HEK293T (cell line): ENCODE data around the gene TP63.

Source experiments
- BHLHE40 ChIP-seq: fragments of 450-650 bp; IDR thresholded peaks from 2 replicates; pipeline ENCODE4 v1.6.1; 2016; ENCODE audit warnings: mild to moderate bottlenecking, moderate library complexity, borderline replicate concordance
- ELF4 ChIP-seq: fragments of 450-650 bp; IDR thresholded peaks from 2 replicates; pipeline ENCODE4 v1.6.1; 2017; ENCODE audit warnings: antibody characterized with exemption
- FOXA1 ChIP-seq: fragments of 450-650 bp; IDR thresholded peaks from 2 replicates; pipeline ENCODE4 v1.6.1; 2016; ENCODE audit warnings: mild to moderate bottlenecking
- FOXM1 ChIP-seq: fragments of 450-650 bp; IDR thresholded peaks from 2 replicates; pipeline ENCODE4 v1.6.1; 2017; ENCODE audit warnings: mild to moderate bottlenecking, borderline replicate concordance
- HDGF ChIP-seq: fragments of 450-650 bp; IDR thresholded peaks from 2 replicates; pipeline ENCODE4 v1.6.1; 2017; ENCODE audit warnings: antibody characterized with exemption, borderline replicate concordance
- L3MBTL2 ChIP-seq: fragments of 450-650 bp; conservative IDR thresholded peaks from 2 replicates; pipeline ENCODE4 v1.6.1; 2016; ENCODE audit warnings: mild to moderate bottlenecking
- LEF1 ChIP-seq: fragments of 450-650 bp; IDR thresholded peaks from 2 replicates; pipeline ENCODE4 v1.6.1; 2017; ENCODE audit warnings: mild to moderate bottlenecking, borderline replicate concordance
- SP1 ChIP-seq: fragments of 450-650 bp; IDR thresholded peaks from 2 replicates; pipeline ENCODE4 v1.6.1; 2017
- SUZ12 ChIP-seq: fragments of 450-650 bp; IDR thresholded peaks from 2 replicates; pipeline ENCODE4 v1.6.1; 2016; ENCODE audit warnings: mild to moderate bottlenecking
- TARDBP ChIP-seq: fragments of 450-650 bp; IDR thresholded peaks from 2 replicates; pipeline ENCODE4 v1.6.1; 2016
- ZNF384 ChIP-seq: fragments of 450-650 bp; IDR thresholded peaks from 2 replicates; pipeline ENCODE4 v1.6.1; 2016
- TF ChIP-seq, protein P1 (sequence below): fragments of 450-650 bp; IDR thresholded peaks from 2 replicates; pipeline ENCODE4 v1.6.1; 2016

DNA sequence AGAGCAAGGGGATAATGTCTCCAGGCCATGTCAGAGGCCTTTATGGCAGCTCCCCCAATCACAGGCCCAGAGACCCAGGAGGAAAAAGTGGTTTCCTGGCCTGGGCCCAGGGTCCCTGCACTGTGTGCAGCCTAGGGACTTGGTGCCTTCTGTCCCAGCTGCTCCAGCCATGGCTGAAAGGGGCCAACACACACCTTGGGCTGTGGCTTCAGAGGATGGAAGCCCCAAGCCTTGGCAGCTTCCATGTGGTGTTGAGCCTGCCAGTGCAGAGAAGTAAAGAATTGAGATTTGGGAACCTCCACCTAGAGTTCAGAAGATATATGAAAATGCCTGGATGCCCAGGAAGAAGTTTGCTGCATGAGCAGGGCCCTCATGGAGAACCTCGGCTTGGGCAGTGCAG is 18.1 kb upstream of the TP63 start:
- TF ChIP-seq LEF1 (no peak), SUZ12 (no peak), SP1 (no peak), FOXM1 (no peak), L3MBTL2 (no peak), HDGF (no peak), BHLHE40 (no peak), TARDBP (no peak), ZNF384 (no peak), FOXA1 (no peak), ELF4 (no peak)
- TF ChIP-seq, protein P1, sequence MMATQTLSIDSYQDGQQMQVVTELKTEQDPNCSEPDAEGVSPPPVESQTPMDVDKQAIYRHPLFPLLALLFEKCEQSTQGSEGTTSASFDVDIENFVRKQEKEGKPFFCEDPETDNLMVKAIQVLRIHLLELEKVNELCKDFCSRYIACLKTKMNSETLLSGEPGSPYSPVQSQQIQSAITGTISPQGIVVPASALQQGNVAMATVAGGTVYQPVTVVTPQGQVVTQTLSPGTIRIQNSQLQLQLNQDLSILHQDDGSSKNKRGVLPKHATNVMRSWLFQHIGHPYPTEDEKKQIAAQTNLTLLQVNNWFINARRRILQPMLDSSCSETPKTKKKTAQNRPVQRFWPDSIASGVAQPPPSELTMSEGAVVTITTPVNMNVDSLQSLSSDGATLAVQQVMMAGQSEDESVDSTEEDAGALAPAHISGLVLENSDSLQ: no peak
